GM23338 (cell line): ENCODE measurements around the gene MEPE. TPM values are rescaled to one million over a fixed set of nuclear protein-coding genes. Genes with fewer than 3 reads are reported as not detected.

Source experiments
- ATAC-seq: fragments of 200-7000 bp; cut with Tn5 transposase; 3 replicates; pipeline ENCODE4 v1.9.1; 2020
- DNase-seq: peaks from one replicate; pipeline ENCODE4 v3.0.0-alpha.2; 2015; ENCODE audit warnings: low spot score
- H2AFZ ChIP-seq: fragments of 200-600 bp; sonication (generic); 2 replicates; pipeline ENCODE4 v1.8.0; 2016; ENCODE audit warnings: antibody characterized with exemption, mild to moderate bottlenecking, moderate library complexity
- H3F3A ChIP-seq: fragments of 200-600 bp; sonication (generic); replicated peaks from 2 replicates; pipeline ENCODE4 v1.8.0; 2017; ENCODE audit warnings: antibody characterized with exemption, mixed run types, low read depth
- H3K27ac ChIP-seq: fragments of 200-600 bp; sonication (generic); 2 replicates; pipeline ENCODE4 v1.6.1; 2016; ENCODE audit warnings: low read depth
- H3K27me3 ChIP-seq: fragments of 200-600 bp; sonication (generic); 2 replicates; pipeline ENCODE4 v1.8.0; 2016; ENCODE audit warnings: mild to moderate bottlenecking, mixed run types, moderate library complexity; ENCODE audit not compliant: insufficient read depth
- H3K36me3 ChIP-seq: fragments of 200-600 bp; sonication (generic); 2 replicates; pipeline ENCODE4 v1.8.0; 2016; ENCODE audit warnings: mild to moderate bottlenecking; ENCODE audit not compliant: insufficient read depth
- H3K4me1 ChIP-seq: fragments of 200-600 bp; sonication (generic); 2 replicates; pipeline ENCODE4 v1.8.0; 2016; ENCODE audit warnings: mild to moderate bottlenecking, moderate library complexity; ENCODE audit not compliant: insufficient read depth
- H3K4me2 ChIP-seq: fragments of 200-600 bp; sonication (generic); 2 replicates; pipeline ENCODE4 v1.7.1; 2017; ENCODE audit warnings: mixed run types
- H3K4me3 ChIP-seq: fragments of 200-600 bp; sonication (generic); 2 replicates; pipeline ENCODE4 v1.6.1; 2016; ENCODE audit warnings: mixed run types
- H3K79me2 ChIP-seq: fragments of 200-600 bp; sonication (generic); replicated peaks from 2 replicates; pipeline ENCODE4 v1.8.0; 2017; ENCODE audit warnings: mild to moderate bottlenecking; ENCODE audit not compliant: insufficient read depth
- H3K9me2 ChIP-seq: fragments of 200-600 bp; sonication (generic); 2 replicates; pipeline ENCODE4 v1.8.0; 2017; ENCODE audit not compliant: insufficient read depth
- H4K20me1 ChIP-seq: fragments of 200-600 bp; sonication (generic); replicated peaks from 2 replicates; pipeline ENCODE4 v1.8.0; 2017; ENCODE audit warnings: mild to moderate bottlenecking; ENCODE audit not compliant: insufficient read depth
- H3K27ac Mint-ChIP-seq: 2 replicates; pipeline ENCODE4 v1.8.0; 2020; ENCODE audit warnings: inconsistent platforms, mild to moderate bottlenecking, moderate library complexity, mixed read lengths
- H3K27me3 Mint-ChIP-seq: 3 replicates; pipeline ENCODE4 v1.8.0; 2022; ENCODE audit warnings: low read depth, mild to moderate bottlenecking, moderate library complexity, mixed read lengths, inconsistent platforms; ENCODE audit not compliant: insufficient read depth, poor library complexity
- H3K36me3 Mint-ChIP-seq: 3 replicates; pipeline ENCODE4 v1.8.0; 2021; ENCODE audit warnings: low read depth, mild to moderate bottlenecking, inconsistent platforms, moderate library complexity, mixed read lengths
- H3K4me1 Mint-ChIP-seq: 3 replicates; pipeline ENCODE4 v1.8.0; 2020; ENCODE audit warnings: mild to moderate bottlenecking, inconsistent platforms, mixed read lengths
- H3K4me3 Mint-ChIP-seq: 3 replicates; pipeline ENCODE4 v1.8.0; 2021; ENCODE audit warnings: moderate library complexity, mild to moderate bottlenecking, inconsistent platforms, mixed read lengths
- H3K9me3 Mint-ChIP-seq: 3 replicates; pipeline ENCODE4 v1.8.0; 2020; ENCODE audit warnings: moderate library complexity, mild to moderate bottlenecking, inconsistent platforms, mixed read lengths
- CREB1 ChIP-seq: fragments of 250-450 bp; sonication (Bioruptor Pico); IDR thresholded peaks from 2 replicates; pipeline ENCODE4 v1.5.0; 2020; ENCODE audit warnings: low read depth, mild to moderate bottlenecking, moderate library complexity
- CTCF ChIP-seq, 2 experiments: fragments of 200-600 bp in 1 of 2; sonication (generic) in 1 of 2; conservative IDR thresholded peaks; 2 replicates each; pipeline versions ENCODE4 v1.5.1 to v1.6.1; 2016 to 2017; ENCODE audit warnings: antibody characterized with exemption in 2 of 2, low read depth in 2 of 2, mild to moderate bottlenecking in 2 of 2, moderate library complexity in 1 of 2
- ETS1 ChIP-seq: IDR thresholded peaks from 2 replicates; pipeline ENCODE4 v1.6.1; 2016; ENCODE audit warnings: antibody characterized with exemption
- EZH2phosphoT487 ChIP-seq: fragments of 200-600 bp; sonication (generic); IDR thresholded peaks from one replicate; pipeline ENCODE4 v1.8.1; 2018; ENCODE audit warnings: antibody characterized with exemption; ENCODE audit not compliant: unreplicated experiment
- JUNB ChIP-seq: IDR thresholded peaks from one replicate; pipeline ENCODE4 v1.6.1; 2016; ENCODE audit warnings: antibody characterized with exemption; ENCODE audit not compliant: unreplicated experiment
- NANOG ChIP-seq: IDR thresholded peaks from 2 replicates; pipeline ENCODE4 v1.6.1; 2016; ENCODE audit warnings: antibody characterized with exemption, borderline replicate concordance
- POLR2AphosphoS5 ChIP-seq: IDR thresholded peaks from 2 replicates; pipeline ENCODE4 v1.6.1; 2016; ENCODE audit warnings: antibody characterized with exemption, low read depth
- REST ChIP-seq: IDR thresholded peaks from one replicate; pipeline ENCODE4 v1.6.1; 2018; ENCODE audit warnings: antibody characterized with exemption; ENCODE audit not compliant: unreplicated experiment
- STAT1 ChIP-seq: IDR thresholded peaks from one replicate; pipeline ENCODE4 v1.6.1; 2016; ENCODE audit warnings: antibody characterized with exemption; ENCODE audit not compliant: unreplicated experiment
- ZNF114 ChIP-seq: fragments of 250-450 bp; sonication (Bioruptor Pico); IDR thresholded peaks from 2 replicates; pipeline ENCODE4 v1.5.0; 2020; ENCODE audit warnings: mild to moderate bottlenecking, moderate library complexity
- ZNF331 ChIP-seq: fragments of 250-450 bp; sonication (Bioruptor Pico); IDR thresholded peaks from 2 replicates; pipeline ENCODE4 v1.5.0; 2020; ENCODE audit warnings: low read depth, mild to moderate bottlenecking, moderate library complexity
- long read RNA-seq: library from polyadenylated mRNA; unstranded; transcript quantifications from one replicate; pipeline ENCODE4 v2.0.0, GENCODE V29; 2020; ENCODE audit not compliant: unreplicated experiment
- polyA plus RNA-seq: library from polyadenylated mRNA; unstranded; fragments of >200 nt; fragmentation: Nextera tagmentation; extraction: Ambion mirVana; gene quantifications from 2 replicates; pipeline ENCODE4 v1.2.1, GENCODE V29; 2016
- total RNA-seq: library from RNA; depleted of rRNA; stranded (reverse); fragments of >200 nt; shearing (Covaris generic); gene quantifications from 2 replicates; pipeline ENCODE4 v1.2.3, GENCODE V29; 2014; rRNA removed

The MEPE gene
- not detected in 2 replicates for total RNA-seq
- polyA plus RNA-seq = not detected in 2 replicates
- long read RNA-seq = 0 reads

GRCh38 chr4:87832669-87833068 lies at the start of gene MEPE:
Gene MEPE, plus strand, starts transcription at chr4:87832969. Its CDS starts 1,746 bp downstream, at chr4:87834715.
- H3K27me3 ChIP-seq = no peaks in the 10 kb centered on the region
- Mint-ChIP-seq H3K4me3 (no peak within 1 kb of the TSS), H3K4me1 (peaks cover 3% of the 10 kb centered on the region; the same call in 2 of the 3 replicates), H3K36me3 (no peaks in the 10 kb centered on the region), H3K27me3 (peaks cover 3% of the 10 kb centered on the region), H3K9me3 (no peaks in the 10 kb centered on the region), H3K27ac (no peak within 1 kb of the TSS)
- no peak within 1 kb of the TSS for H3K27ac ChIP-seq
- H3K36me3 ChIP-seq = no peaks in the 10 kb centered on the region
- H3K9me2 ChIP-seq = no peaks in the 10 kb centered on the region
- TF ChIP-seq POLR2AphosphoS5 = no peak
- TF ChIP-seq CREB1 (CRISPR knock-in tag) = no peak
- TF ChIP-seq ZNF331 = no peak
- TF ChIP-seq NANOG = no peak
- no peak for TF ChIP-seq ZNF114 (CRISPR knock-in tag)
- TF ChIP-seq REST = no peak
- TF ChIP-seq ETS1 = no peak
- TF ChIP-seq STAT1 = no peak
- TF ChIP-seq CTCF (conservative IDR thresholded peaks at IDR 0.05; ENCODE audit: low read depth in 2 of 2) = no peak
- no peak within 1 kb of the TSS for H2AFZ ChIP-seq
- no peaks in the 10 kb centered on the region for H3K79me2 ChIP-seq
- DNase-seq = no peak
- H4K20me1 ChIP-seq = no peaks in the 10 kb centered on the region
- no peaks in the 10 kb centered on the region for H3K4me1 ChIP-seq
- ATAC-seq = no peak
- H3K4me2 ChIP-seq = no peak within 1 kb of the TSS
- H3K4me3 ChIP-seq = no peak within 1 kb of the TSS
- H3F3A ChIP-seq = no peaks in the 10 kb centered on the region

- H3K36me3 ChIP-seq = no peaks in the 10 kb centered on the region
- no peak for ATAC-seq
- H3K36me3 Mint-ChIP-seq = no peaks in the 10 kb centered on the region
- no peaks in the 10 kb centered on the region for H3K4me1 ChIP-seq
- no peak overlapping the region for H3K27ac Mint-ChIP-seq
- H3K9me3 Mint-ChIP-seq = no peaks in the 10 kb centered on the region
- no peak overlapping the region for H3K4me2 ChIP-seq
- no peaks in the 10 kb centered on the region for H4K20me1 ChIP-seq
- no peaks in the 10 kb centered on the region for H3F3A ChIP-seq
- H3K4me3 Mint-ChIP-seq = no peak overlapping the region
- no peaks in the 10 kb centered on the region for H3K27me3 ChIP-seq
- peaks cover 4% of the 10 kb centered on the region; the same call in 1 of the 2 replicates for H3K9me2 ChIP-seq
- H3K79me2 ChIP-seq = no peaks in the 10 kb centered on the region
- no peaks in the 10 kb centered on the region for H3K27me3 Mint-ChIP-seq
- H2AFZ ChIP-seq = no peak overlapping the region
- no peaks in the 10 kb centered on the region for H3K4me1 Mint-ChIP-seq
- no peak overlapping the region for H3K4me3 ChIP-seq
- no peak overlapping the region for H3K27ac ChIP-seq
- DNase-seq = no peak
- no peak for TF ChIP-seq CREB1 (CRISPR knock-in tag)
- no peak for TF ChIP-seq ETS1
- TF ChIP-seq JUNB = no peak
- TF ChIP-seq EZH2phosphoT487 = no peak
Measured at GRCh38 chr4:87783781-87784180, 49.0 kb upstream of the MEPE start.
